Trophoblast cell (in vitro differentiated cells and primary cell): ENCODE data around the gene GASK1A.

Source experiments
- DNase-seq, 2 donors: peaks; one replicate each; pipeline ENCODE4 v3.0.0-alpha.2; 2016
- H2AFZ ChIP-seq: 2 replicates; pipeline ENCODE4 v1.6.1; 2013; ENCODE audit warnings: low read length, moderate library complexity, mild to moderate bottlenecking; ENCODE audit not compliant: insufficient read depth, poor library complexity
- H2AK5ac ChIP-seq: 2 replicates; pipeline ENCODE4 v1.6.1; 2013; ENCODE audit warnings: mild to moderate bottlenecking, low read length
- H2BK120ac ChIP-seq: 2 replicates; pipeline ENCODE4 v1.6.1; 2013; ENCODE audit warnings: low read length, mild to moderate bottlenecking, moderate library complexity; ENCODE audit not compliant: insufficient read depth, poor library complexity
- H2BK12ac ChIP-seq: 2 replicates; pipeline ENCODE4 v1.6.1; 2013; ENCODE audit warnings: mild to moderate bottlenecking, low read length, moderate library complexity
- H2BK5ac ChIP-seq: 2 replicates; pipeline ENCODE4 v1.6.1; 2013; ENCODE audit warnings: low read length, low read depth, moderate library complexity, mild to moderate bottlenecking; ENCODE audit not compliant: poor library complexity
- H3K14ac ChIP-seq: 2 replicates; pipeline ENCODE4 v1.6.1; 2013; ENCODE audit warnings: mild to moderate bottlenecking, low read length
- H3K18ac ChIP-seq: 2 replicates; pipeline ENCODE4 v1.6.1; 2013; ENCODE audit warnings: mild to moderate bottlenecking, low read length
- H3K23ac ChIP-seq: 2 replicates; pipeline ENCODE4 v1.6.1; 2013; ENCODE audit warnings: low read length
- H3K27ac ChIP-seq: 2 replicates; pipeline ENCODE4 v1.5.1; 2013; ENCODE audit warnings: low read depth, mild to moderate bottlenecking, inconsistent platforms, low read length, moderate library complexity
- H3K27me3 ChIP-seq: 2 replicates; pipeline ENCODE4 v1.6.1; 2013; ENCODE audit warnings: inconsistent platforms, mild to moderate bottlenecking, low read length, moderate library complexity; ENCODE audit not compliant: insufficient read depth
- H3K36me3 ChIP-seq, 2 experiments: 1 replicate in 1 of 2; 2 replicates in 1 of 2; pipeline ENCODE4 v1.6.1; 2013; ENCODE audit warnings: low read length in 2 of 2, mild to moderate bottlenecking in 2 of 2, moderate library complexity in 1 of 2; ENCODE audit not compliant: insufficient read depth in 2 of 2, control insufficient read depth in 1 of 2
- H3K4ac ChIP-seq: 2 replicates; pipeline ENCODE4 v1.6.1; 2013; ENCODE audit warnings: low read depth, mild to moderate bottlenecking, low read length, moderate library complexity
- H3K4me1 ChIP-seq, 2 experiments: 1 replicate in 1 of 2; 2 replicates in 1 of 2; pipeline ENCODE4 v1.6.1; 2013; ENCODE audit warnings: low read length in 2 of 2, mild to moderate bottlenecking in 2 of 2, moderate library complexity in 1 of 2; ENCODE audit not compliant: insufficient read depth in 2 of 2, control insufficient read depth in 1 of 2
- H3K4me2 ChIP-seq: 2 replicates; pipeline ENCODE4 v1.6.1; 2013; ENCODE audit warnings: inconsistent platforms, mild to moderate bottlenecking, low read length, moderate library complexity
- H3K4me3 ChIP-seq: 2 replicates; pipeline ENCODE4 v1.5.1; 2013; ENCODE audit warnings: mild to moderate bottlenecking, low read depth, low read length, inconsistent platforms
- H3K79me1 ChIP-seq: one replicate; pipeline ENCODE4 v1.6.1; 2013; ENCODE audit warnings: low read length
- H3K79me2 ChIP-seq: 2 replicates; pipeline ENCODE4 v1.6.1; 2013; ENCODE audit warnings: low read length, mild to moderate bottlenecking; ENCODE audit not compliant: control insufficient read depth, insufficient read depth, poor library complexity
- H3K9ac ChIP-seq: 2 replicates; pipeline ENCODE4 v1.6.1; 2013; ENCODE audit warnings: mild to moderate bottlenecking, low read length
- H3K9me3 ChIP-seq: 2 replicates; pipeline ENCODE4 v1.6.1; 2013; ENCODE audit warnings: low read depth, mild to moderate bottlenecking, control low read depth, inconsistent platforms, low read length; ENCODE audit not compliant: insufficient read depth
- H4K12ac ChIP-seq: 2 replicates; pipeline ENCODE4 v1.6.1; 2013; ENCODE audit warnings: low read depth, mild to moderate bottlenecking, low read length, moderate library complexity
- H4K8ac ChIP-seq: 2 replicates; pipeline ENCODE4 v1.6.1; 2013; ENCODE audit warnings: low read depth, mild to moderate bottlenecking, low read length, moderate library complexity
- H4K91ac ChIP-seq: one replicate; pipeline ENCODE4 v1.6.1; 2013; ENCODE audit warnings: low read depth, mild to moderate bottlenecking, low read length, moderate library complexity
- WGBS: extraction: QIAGEN DNeasy Blood & Tissue Kit; methylation state at CpG from one replicate; pipeline ENCODE4 v1.1.7; 2013; ENCODE audit warnings: missing lambda C conversion rate; ENCODE audit not compliant: insufficient read length, insufficient coverage; ENCODE audit errors: extremely low coverage; 5-methylcytosine and 5-hydroxymethylcytosine counted together

GASK1A gene

DNA sequence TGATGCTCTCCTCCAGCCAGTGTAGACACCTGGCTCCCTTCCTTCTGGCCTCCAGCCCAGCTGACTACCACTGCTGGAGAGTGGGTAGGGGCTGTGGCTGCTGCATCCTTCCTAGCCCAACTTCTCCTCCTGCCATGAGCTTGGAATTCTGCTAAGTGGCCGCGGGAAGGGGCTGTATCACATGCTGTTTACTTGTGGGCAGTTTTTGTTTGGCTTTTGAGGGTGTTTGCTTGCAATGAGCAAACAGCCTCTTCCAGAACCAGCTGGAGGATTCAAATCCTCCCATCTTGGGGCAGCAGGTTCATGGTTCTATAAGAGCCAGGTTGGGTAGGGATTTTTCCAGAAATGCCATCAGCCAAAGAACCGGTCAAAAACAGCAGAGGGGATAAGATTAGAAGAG, 9.0 kb downstream of the GASK1A start:
- H3K4me3 ChIP-seq, result no peak overlapping the region
- no peak overlapping the region for H3K23ac ChIP-seq
- H4K12ac ChIP-seq, result no peak overlapping the region
- no peak overlapping the region for H3K4me2 ChIP-seq
- H4K91ac ChIP-seq, result no peak overlapping the region
- no peaks in the 10 kb centered on the region for H3K27me3 ChIP-seq
- H2AK5ac ChIP-seq, result no peak overlapping the region
- H3K4me1 ChIP-seq, result peaks cover 0 to 6% of the 10 kb centered on the region in 2 experiments
- no peak overlapping the region for H3K18ac ChIP-seq
- H3K27ac ChIP-seq, result no peak overlapping the region
- H3K36me3 ChIP-seq, result no peaks in the 10 kb centered on the region
- DNase-seq, result no peak
- H2AFZ ChIP-seq, result no peak overlapping the region
- no peaks in the 10 kb centered on the region for H3K79me1 ChIP-seq
- no CpG with 5 or more reads among the region's 3 CpGs for WGBS
- H4K8ac ChIP-seq, result no peak overlapping the region
- H3K79me2 ChIP-seq, result no peaks in the 10 kb centered on the region
- no peaks in the 10 kb centered on the region for H3K9me3 ChIP-seq
- H2BK5ac ChIP-seq, result no peak overlapping the region
- H3K9ac ChIP-seq, result no peak overlapping the region
- no peak overlapping the region for H3K4ac ChIP-seq
- H2BK120ac ChIP-seq, result no peak overlapping the region
- H2BK12ac ChIP-seq, result no peak overlapping the region
- H3K14ac ChIP-seq, result no peak overlapping the region

- WGBS, result no CpG with 5 or more reads among the region's 5 CpGs
- H3K79me1 ChIP-seq, result no peaks in the 10 kb centered on the region
- no peak overlapping the region for H3K27ac ChIP-seq
- H2AK5ac ChIP-seq, result no peak overlapping the region
- H3K4me3 ChIP-seq, result no peak overlapping the region
- H4K12ac ChIP-seq, result no peak overlapping the region
- H3K27me3 ChIP-seq, result no peaks in the 10 kb centered on the region
- H3K18ac ChIP-seq, result no peak overlapping the region
- H2BK12ac ChIP-seq, result no peak overlapping the region
- H3K23ac ChIP-seq, result no peak overlapping the region
- H2BK120ac ChIP-seq, result no peak overlapping the region
- no peak overlapping the region for H3K4me2 ChIP-seq
- no peaks in the 10 kb centered on the region for H3K36me3 ChIP-seq
- H3K9ac ChIP-seq, result no peak overlapping the region
- H3K4ac ChIP-seq, result no peak overlapping the region
- DNase-seq, result no peak
- no peak overlapping the region for H3K14ac ChIP-seq
- H4K91ac ChIP-seq, result no peak overlapping the region
- no peaks in the 10 kb centered on the region for H3K9me3 ChIP-seq
- no peak overlapping the region for H2AFZ ChIP-seq
- H4K8ac ChIP-seq, result no peak overlapping the region
- H3K79me2 ChIP-seq, result no peaks in the 10 kb centered on the region
- H3K4me1 ChIP-seq, result peaks cover 0 to 6% of the 10 kb centered on the region in 2 experiments
- no peak overlapping the region for H2BK5ac ChIP-seq
These were observed 9.5 kb downstream of the GASK1A start for GRCh38 chr3:42988566-42988965.

DNA sequence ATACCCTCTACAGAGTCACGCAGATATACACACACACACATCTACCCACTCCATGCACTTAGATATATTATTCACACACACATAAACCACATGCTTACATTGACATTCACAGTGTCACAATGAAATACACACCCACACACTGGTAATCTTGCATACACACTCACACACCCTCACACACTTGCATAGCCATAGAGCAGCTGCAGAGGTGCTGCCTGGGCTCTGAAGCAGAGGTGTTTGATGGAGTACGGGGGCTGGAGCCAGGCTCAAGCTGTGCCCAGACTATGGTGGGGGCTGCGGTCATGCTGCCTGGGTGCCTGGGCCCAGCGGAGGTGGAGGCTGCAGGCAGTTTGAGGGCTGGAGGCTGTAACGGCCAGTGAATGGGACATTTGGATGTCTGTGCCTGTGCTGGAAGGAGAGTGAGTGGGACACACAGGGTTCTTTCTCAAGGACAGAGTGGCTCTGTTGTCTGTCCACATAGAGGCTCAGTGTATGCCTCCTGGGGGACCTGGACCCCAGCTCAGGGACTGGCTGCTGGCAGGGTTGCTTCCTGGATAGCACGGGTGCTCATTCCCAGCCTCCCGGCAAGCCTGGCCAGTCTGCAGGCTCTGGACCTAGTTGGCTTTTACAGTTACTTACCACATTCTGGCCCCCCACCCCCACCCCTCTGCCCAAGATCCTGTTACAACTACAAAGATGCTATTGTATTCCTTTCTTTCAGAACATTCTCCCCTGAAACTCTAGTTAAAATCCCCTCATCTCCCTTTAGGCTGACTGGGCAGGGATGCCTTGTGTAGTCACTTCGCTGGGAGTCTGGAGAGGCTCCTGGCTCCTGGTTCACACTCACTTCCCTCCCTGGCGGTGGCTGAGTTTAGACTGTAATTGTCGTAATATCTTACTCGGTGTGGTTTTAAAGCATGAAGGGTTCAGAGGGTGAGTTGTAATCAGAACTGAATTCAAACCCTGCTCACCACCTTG, 12.5 kb downstream of the GASK1A start:
- H4K91ac ChIP-seq, result no peak overlapping the region

GRCh38 chr3:42994595-42994994, 15.5 kb downstream of the GASK1A start:
- Histone ChIP-seq H3K27me3 (no peaks in the 10 kb centered on the region), H3K4me3 (no peak overlapping the region), H2BK12ac (no peak overlapping the region), H2BK5ac (no peak overlapping the region), H2AK5ac (no peak overlapping the region), H2BK120ac (no peak overlapping the region), H3K9ac (no peak overlapping the region), H3K36me3 (no peaks in the 10 kb centered on the region), H3K18ac (no peak overlapping the region), H4K8ac (no peak overlapping the region), H4K12ac (no peak overlapping the region), H3K9me3 (no peaks in the 10 kb centered on the region), H4K91ac (no peak overlapping the region), H3K4me1 (peaks cover 0 to 6% of the 10 kb centered on the region in 2 experiments), H3K4ac (no peak overlapping the region), H3K79me2 (no peaks in the 10 kb centered on the region), H2AFZ (no peak overlapping the region), H3K14ac (no peak overlapping the region), H3K4me2 (no peak overlapping the region), H3K23ac (no peak overlapping the region), H3K27ac (no peak overlapping the region), H3K79me1 (no peaks in the 10 kb centered on the region)
- no CpG with 5 or more reads among the region's 3 CpGs for WGBS
- no peak for DNase-seq

More for the DNA sequence above, 12.5 kb downstream of the GASK1A start:
- Histone ChIP-seq H3K79me2 (no peaks in the 10 kb centered on the region), H3K4me2 (no peak overlapping the region), H4K8ac (no peak overlapping the region), H3K27me3 (no peaks in the 10 kb centered on the region), H3K9me3 (no peaks in the 10 kb centered on the region), H3K27ac (no peak overlapping the region), H2BK12ac (no peak overlapping the region), H3K18ac (no peak overlapping the region), H3K4me3 (no peak overlapping the region), H3K36me3 (no peaks in the 10 kb centered on the region), H3K79me1 (no peaks in the 10 kb centered on the region), H3K4me1 (peaks cover 0 to 6% of the 10 kb centered on the region in 2 experiments), H3K23ac (no peak overlapping the region), H2AFZ (no peak overlapping the region), H3K14ac (no peak overlapping the region), H3K9ac (no peak overlapping the region), H4K12ac (no peak overlapping the region), H2BK5ac (no peak overlapping the region), H2BK120ac (no peak overlapping the region), H2AK5ac (no peak overlapping the region), H3K4ac (no peak overlapping the region)
- no CpG with 5 or more reads among the region's 11 CpGs for WGBS
- DNase-seq, result no peak
